Measurements from ENCODE around the gene SLC18B1.

Gene SLC18B1

DNA sequence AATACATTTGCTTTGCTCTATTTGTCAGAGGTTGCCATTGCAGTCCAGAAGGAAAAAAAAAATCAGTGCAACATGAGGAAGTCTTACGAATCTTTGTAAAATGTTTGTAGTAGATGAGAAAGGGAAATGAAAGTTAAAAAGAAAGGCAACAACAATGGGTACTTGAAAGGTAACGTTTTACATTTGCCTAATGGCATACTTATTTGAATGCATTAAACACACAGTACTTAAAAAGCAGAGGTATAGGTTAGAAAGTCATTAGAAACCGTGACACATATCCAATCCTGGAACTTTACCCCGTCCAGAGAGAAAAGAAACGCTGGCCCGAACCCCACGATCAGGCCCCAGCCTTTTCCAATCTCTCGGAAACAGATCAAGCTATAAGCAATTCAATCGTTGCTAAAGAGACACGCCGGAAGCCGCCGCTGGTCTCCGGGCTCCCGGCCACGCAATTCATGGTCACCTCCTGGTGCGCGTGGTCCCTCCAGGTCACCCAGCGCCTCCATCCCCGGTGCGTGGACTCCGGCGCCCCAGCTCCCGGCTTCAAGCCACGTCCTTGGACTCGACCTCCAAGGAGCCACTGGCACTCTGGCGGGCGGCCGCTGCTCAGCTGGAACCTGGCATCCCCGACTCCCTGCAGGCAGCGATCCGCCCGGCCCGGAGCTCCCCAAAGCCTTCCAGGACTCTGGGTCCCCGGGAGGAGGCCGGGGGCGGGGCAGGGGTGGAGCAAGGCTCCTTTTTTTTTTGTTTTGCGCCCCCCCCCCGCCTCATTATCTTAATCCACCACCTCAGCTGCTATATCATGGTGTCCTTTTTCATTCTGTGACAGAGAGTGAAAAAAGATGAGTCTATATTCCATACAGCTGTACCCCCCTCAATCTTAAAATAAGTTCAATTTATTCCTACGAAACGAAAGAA is at the start of gene SLC18B1:
Gene SLC18B1, minus strand, starts transcription at position 687 of the 918 bp plus-strand sequence. Its CDS starts 181 bp downstream, at position 506.
- DNase-seq: peak; percentile 23

DNA sequence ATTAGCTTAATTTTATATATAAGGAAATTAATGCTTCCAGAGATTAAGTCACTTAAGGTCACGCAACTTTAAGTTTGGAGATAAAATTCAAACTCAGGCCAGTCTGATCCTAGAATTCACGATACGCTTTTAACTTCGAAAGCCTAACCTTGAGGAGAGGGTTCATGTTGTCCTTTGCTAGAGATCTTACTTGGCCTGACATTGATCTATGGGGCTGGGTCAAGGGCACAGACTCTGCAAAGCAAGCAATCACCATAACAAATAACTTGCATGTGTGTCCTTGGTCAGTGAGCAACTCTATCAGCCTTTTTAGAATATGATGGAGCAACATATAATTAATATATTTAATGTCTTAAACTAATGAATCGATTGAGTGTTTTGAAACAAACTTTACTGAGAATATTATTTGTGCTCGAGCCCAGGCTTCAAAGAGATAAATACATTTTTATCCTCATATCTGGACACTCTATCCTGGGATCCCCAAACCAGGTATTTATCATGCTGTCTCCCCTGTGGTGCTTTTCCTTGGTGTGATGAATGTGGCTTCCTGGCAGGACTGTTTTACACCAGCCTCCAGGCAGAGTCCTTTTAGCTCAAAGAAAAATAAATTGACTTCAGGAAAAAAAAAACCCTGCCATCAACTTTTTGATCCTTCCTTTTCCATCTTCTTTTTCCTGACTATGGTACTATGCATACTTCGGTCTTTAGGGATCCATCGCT is 45.0 kb upstream of the SLC18B1 start:
- DNase-seq: no peak

DNA sequence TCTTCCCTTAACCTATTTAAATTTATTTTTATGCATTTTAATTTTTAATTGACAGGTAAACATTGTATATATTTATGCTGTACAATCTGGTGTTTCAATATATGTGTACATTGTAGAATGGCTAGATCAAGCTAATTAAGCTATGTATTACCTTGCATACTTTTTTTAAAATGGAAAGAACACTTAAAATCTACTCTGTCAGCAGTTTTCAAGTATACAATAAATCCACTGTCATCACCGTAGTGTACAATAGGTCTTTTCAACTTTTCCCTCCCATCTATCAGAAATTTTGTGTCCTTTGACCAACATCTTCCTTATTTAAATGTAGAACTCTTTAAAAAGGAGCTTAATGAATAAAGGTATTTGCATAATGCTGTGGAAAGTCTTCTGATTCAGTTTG is 43.5 kb upstream of the SLC18B1 start:
- no peak for DNase-seq

DNA sequence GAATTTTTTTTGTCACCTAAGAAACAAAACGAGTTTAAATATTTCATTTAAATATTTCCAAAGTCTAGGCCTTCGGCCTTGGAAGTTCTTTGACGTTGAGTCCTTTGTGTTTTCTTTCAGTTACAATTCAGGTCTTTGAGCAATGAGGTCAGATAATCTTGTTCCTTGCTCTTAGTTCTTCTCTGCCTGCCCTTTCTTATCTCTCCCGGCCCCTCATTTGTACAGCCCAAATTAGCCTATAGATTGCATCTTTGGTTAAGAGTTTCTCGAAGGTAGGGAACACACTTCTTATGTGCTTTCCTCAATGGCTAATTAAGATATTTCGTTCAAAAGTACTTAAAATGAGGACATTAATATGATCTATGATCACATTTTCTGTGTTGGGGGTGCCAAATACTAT is 34.5 kb upstream of the SLC18B1 start:
- no peak for DNase-seq

- DNase-seq: no peak
Observed at GRCh38 chr6:132830334-132830751, 31.9 kb upstream of the SLC18B1 start.

- no peak for DNase-seq
Observed at GRCh38 chr6:132820629-132821381, 22.4 kb upstream of the SLC18B1 start.

DNA sequence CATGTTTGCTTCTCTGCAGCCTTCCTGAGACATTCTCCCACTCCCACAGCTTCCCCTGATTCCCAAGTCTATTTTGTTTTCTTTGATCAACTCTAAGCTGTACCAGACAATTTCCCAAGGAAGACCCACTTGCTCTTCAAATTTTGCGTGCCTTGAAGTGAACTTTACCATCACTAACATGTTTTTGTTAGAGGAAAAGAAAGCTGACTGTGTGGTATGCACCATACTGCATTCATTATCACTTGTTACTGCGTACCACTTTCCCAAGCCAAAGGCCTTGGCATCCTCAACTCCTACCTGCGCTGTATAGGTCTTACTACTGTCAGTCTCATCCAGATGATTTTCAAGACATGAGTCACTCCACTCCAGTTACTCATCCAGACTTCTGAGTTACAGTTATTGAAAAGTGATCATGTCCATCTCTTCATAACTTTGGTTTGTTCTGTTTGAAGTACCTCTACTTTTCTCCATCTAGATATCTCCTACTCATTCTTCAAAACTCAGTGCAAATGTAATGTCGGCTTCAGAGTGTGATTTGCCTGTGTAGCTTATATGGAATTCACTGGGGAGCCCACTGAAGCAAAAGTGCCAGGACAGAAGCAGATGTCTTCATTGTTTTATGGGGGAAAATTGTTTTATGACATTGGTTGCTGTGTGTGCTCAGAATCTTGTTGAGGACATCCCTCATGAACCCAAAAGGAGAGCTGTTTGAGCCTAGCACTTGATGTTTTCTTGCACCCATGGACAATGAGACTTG is 21.1 kb upstream of the SLC18B1 start:
- no peak for DNase-seq

DNA sequence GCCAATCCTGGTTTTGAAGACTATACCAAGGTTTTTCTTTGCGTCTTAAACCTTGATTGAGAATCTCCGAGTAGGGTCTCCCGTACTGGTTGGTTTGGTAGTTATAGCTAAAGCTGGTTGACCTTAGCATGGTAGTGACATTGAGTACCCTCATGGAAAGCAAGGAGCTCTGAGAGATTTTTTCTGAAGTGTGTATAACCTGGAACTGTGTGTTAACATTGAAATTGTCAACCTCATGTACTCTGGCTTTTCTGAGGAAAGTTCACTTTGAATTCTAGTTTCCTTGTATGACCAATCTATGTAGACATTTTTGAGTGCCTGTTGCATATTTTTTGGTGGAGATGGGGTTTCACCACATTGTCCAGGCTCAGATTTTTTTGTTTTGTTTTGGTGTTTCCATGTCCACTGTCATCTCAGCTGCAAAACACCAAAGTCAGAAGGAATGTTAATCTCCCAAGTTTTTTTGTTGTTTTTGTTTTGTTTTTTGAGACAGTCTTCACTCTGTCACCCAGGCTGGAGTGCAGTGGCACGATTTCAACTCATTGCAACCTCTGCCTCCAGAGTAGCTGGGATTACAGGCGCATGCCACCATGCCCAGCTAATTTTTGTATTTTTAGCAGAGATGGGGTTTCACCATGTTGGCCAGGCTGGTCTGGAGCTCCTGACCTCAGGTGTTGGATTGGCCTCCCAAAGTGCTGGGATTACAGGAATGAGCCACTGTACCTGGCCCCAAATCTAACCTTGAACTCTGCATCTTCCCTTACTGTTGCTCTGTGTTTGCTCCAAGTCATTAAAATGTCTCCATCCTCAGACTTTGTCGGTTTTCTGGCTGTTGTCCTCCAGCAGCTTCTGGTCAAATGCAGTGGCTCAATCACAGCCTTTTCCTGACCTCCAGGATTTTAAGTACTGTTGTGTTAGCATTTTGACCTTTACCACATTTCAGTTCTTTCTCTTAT is 20.2 kb upstream of the SLC18B1 start:
- no peak for DNase-seq

- no peak for DNase-seq
Observed at GRCh38 chr6:132817554-132818403, 19.3 kb upstream of the SLC18B1 start.

- DNase-seq: no peak
Observed at GRCh38 chr6:132816660-132817059, 18.2 kb upstream of the SLC18B1 start.

GRCh38 chr6:132814716-132815570 is 16.5 kb upstream of the SLC18B1 start:
- no peak for DNase-seq

- DNase-seq: peak; percentile 32
Observed at GRCh38 chr6:132813173-132813856, 14.9 kb upstream of the SLC18B1 start.

- DNase-seq: no peak
Observed at GRCh38 chr6:132812756-132813172, 14.3 kb upstream of the SLC18B1 start.

- no peak for DNase-seq
Observed at GRCh38 chr6:132812255-132812732, 13.9 kb upstream of the SLC18B1 start.

GRCh38 chr6:132811276-132811675 is 12.8 kb upstream of the SLC18B1 start:
- DNase-seq: no peak

DNA sequence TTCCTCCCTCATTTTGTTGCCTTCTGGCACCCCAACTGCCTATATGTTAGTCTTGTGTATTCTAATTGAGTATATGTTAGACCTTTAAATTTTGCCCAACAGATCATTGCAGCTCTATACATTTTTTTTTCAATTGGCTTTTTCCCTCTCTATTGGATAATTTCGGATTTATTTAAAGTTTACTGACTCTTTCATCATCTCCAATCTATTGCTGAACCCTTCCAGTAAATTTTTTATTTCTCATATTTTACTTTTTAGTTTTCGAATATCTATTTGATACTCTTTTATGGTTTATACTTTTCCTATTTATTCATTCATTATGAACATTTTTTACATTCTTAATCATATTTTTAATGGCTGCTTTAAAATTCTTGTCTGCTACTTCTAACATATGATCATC is 7.1 kb upstream of the SLC18B1 start:
- DNase-seq: no peak

DNA sequence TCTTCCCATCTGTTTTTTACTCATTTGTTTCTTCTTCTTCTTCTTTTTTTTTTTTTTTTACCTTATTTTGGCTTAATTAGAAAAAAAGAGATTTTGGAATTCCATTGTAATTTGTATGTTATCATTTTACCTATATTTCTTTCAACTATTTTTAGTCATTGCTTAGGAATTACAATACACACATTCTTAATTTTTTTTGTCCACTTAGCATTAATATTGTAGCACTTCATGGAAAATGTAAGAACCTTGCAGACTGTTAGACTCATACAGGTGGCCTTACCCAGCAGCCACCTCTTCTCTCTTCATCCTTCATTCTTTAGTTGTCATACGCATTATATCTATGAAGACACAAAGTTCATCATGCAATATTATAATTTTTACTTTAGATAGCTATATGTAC is 5.8 kb upstream of the SLC18B1 start:
- DNase-seq: no peak

DNA sequence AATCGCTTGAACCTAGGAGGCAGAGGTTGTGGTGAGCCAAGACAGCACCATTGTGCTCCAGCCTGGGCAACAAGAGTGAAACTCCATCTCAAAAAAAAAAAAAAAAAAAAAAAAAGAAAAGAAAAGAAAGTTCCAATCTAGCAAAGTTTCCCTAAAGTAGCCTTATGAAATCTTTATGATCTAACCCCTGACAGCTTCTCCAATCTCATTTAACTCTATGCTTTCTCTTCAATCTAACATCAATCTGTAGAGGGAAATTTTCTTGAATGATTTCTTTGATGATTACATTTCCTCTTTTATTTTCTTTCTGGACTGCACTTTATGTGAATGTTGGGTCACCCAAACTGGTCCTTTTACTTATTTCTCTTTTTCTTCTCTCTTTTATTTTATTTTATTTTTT is 2.2 kb upstream of the SLC18B1 start:
- no peak for DNase-seq
